ENCODE results near the gene ACLY.

DNA sequence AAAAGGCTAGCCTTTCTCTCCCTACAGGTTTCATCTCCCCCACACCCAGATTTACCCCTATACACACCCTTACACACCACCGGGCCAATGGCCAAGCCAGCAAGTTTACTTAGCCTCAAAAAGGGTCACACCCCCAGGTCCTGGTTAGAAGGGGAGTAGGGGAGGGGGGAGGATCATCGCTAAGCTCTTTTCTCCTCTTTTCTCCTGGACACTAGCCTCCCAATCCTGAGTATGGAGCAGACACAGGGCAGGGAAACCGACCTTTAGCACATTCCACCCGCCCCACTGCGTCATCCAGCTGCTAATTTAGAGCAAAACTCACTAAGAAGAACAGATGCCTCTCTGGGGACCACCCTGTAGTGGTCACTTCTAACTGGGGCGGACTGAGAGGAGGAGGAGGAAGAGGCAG is 4.4 kb downstream of the ACLY start:
- no peak for TF ChIP-seq POLR2A (IDR thresholded peaks at IDR 0.05)
- TF ChIP-seq, protein P1, sequence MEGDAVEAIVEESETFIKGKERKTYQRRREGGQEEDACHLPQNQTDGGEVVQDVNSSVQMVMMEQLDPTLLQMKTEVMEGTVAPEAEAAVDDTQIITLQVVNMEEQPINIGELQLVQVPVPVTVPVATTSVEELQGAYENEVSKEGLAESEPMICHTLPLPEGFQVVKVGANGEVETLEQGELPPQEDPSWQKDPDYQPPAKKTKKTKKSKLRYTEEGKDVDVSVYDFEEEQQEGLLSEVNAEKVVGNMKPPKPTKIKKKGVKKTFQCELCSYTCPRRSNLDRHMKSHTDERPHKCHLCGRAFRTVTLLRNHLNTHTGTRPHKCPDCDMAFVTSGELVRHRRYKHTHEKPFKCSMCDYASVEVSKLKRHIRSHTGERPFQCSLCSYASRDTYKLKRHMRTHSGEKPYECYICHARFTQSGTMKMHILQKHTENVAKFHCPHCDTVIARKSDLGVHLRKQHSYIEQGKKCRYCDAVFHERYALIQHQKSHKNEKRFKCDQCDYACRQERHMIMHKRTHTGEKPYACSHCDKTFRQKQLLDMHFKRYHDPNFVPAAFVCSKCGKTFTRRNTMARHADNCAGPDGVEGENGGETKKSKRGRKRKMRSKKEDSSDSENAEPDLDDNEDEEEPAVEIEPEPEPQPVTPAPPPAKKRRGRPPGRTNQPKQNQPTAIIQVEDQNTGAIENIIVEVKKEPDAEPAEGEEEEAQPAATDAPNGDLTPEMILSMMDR (IDR thresholded peaks at IDR 0.05): no peak
- TF ChIP-seq POLR2AphosphoS5 (IDR thresholded peaks at IDR 0.05): no peak

Measured in suprapubic skin (tissue), 4 donors.